K562 (cell line): Measurements from ENCODE around the gene POLR1D. TPM values are rescaled to one million over a fixed set of nuclear protein-coding genes. Genes with fewer than 3 reads are reported as not detected.

ENCODE experiments used
- ATAC-seq: fragments of 200-7000 bp; cut with Tn5 transposase; 3 replicates; pipeline ENCODE4 v1.9.1; 2020; ENCODE audit warnings: moderate library complexity
- BruUV-seq: library from RNA; stranded (reverse); fragments of 400-500 nt; replicated peaks from 2 replicates; lab custom pipeline; 2021; lab: Mats Ljungman, UMichigan
- CTCF ChIA-PET: fragments of 300-600 bp; formaldehyde crosslinking; extraction: SDS; loops from one replicate; lab custom pipeline; 2021; ENCODE audit warnings: low intra/inter-chr PET ratio; lab: Yijun Ruan, JAX
- POLR2A ChIA-PET: fragments of 300-600, 350-650 bp; sonication (Branson Sonifier 250); formaldehyde crosslinking; extraction: SDS; loops from one replicate; lab custom pipeline; 2021; ENCODE audit warnings: antibody characterized with exemption, inconsistent platforms; lab: Yijun Ruan, JAX
- DNase-seq, 4 experiments: peaks; one replicate each; pipeline versions ENCODE4 v3.0.0 to v3.0.0-alpha.2; 2011 to 2018; ENCODE audit warnings: low spot score in 3 of 4, mixed read lengths in 3 of 4; ENCODE audit errors: extremely low read depth in 1 of 4
- FAIRE-seq: peaks from 2 replicates; lab custom pipeline; 2011; peaks lifted over from hg19 to GRCh38; lab: Jason Lieb, UNC
- H2AFZ ChIP-seq: 2 replicates; pipeline ENCODE4 v1.6.0; 2011; ENCODE audit warnings: low read depth, low read length, control low read depth, inconsistent platforms
- H3K27ac ChIP-seq: fragments of 200-600 bp; 3 replicates; pipeline ENCODE4 v1.8.0; 2011; ENCODE audit warnings: low read depth, mild to moderate bottlenecking, control low read depth, inconsistent platforms, low read length, moderate library complexity, mixed read lengths; ENCODE audit errors: extremely low read depth
- H3K27me3 ChIP-seq, 2 experiments: fragments of 300-600 bp in 1 of 2; 2 replicates in 1 of 2; 3 replicates in 1 of 2; pipeline versions ENCODE4 v1.6.0 to v1.8.0; 2011; ENCODE audit warnings: inconsistent platforms in 2 of 2, low read length in 2 of 2, mild to moderate bottlenecking in 1 of 2, mixed read lengths in 1 of 2, moderate library complexity in 1 of 2; ENCODE audit not compliant: control insufficient read depth in 2 of 2, insufficient read depth in 2 of 2
- H3K36me3 ChIP-seq: fragments of 300-600 bp; 3 replicates; pipeline ENCODE4 v1.8.0; 2011; ENCODE audit warnings: mild to moderate bottlenecking, low read length, inconsistent platforms; ENCODE audit not compliant: control insufficient read depth, insufficient read depth
- H3K4me1 ChIP-seq, 2 experiments: fragments of 200-600 bp in 1 of 2; replicated peaks in 1 of 2; 2 replicates in 1 of 2; 3 replicates in 1 of 2; pipeline versions ENCODE4 v1.5.1 to v1.8.0; 2011; ENCODE audit warnings: inconsistent platforms in 2 of 2, low read length in 2 of 2, mild to moderate bottlenecking in 1 of 2, mixed read lengths in 1 of 2, moderate library complexity in 1 of 2; ENCODE audit not compliant: control insufficient read depth in 2 of 2, insufficient read depth in 2 of 2
- H3K4me2 ChIP-seq: 2 replicates; pipeline ENCODE4 v1.6.1; 2011; ENCODE audit warnings: low read length, control low read depth, inconsistent platforms, mixed read lengths; ENCODE audit not compliant: insufficient read depth
- H3K4me3 ChIP-seq: fragments of 200-600 bp; sonication (generic), shearing (Covaris generic); 2 replicates; pipeline ENCODE4 v1.5.1; 2016; ENCODE audit warnings: control low read depth, inconsistent platforms
- H3K79me2 ChIP-seq: fragments of 200-600 bp; 3 replicates; pipeline ENCODE4 v1.8.0; 2011; ENCODE audit warnings: low read length, inconsistent platforms; ENCODE audit not compliant: control insufficient read depth, insufficient read depth
- H3K9ac ChIP-seq, 2 experiments: 2 replicates each; pipeline versions ENCODE4 v1.6.0 to v1.6.1; 2011; ENCODE audit warnings: low read depth in 2 of 2, low read length in 2 of 2, control low read depth in 1 of 2, inconsistent platforms in 1 of 2, mild to moderate bottlenecking in 1 of 2, mixed read lengths in 1 of 2; ENCODE audit not compliant: insufficient read depth in 1 of 2
- H3K9me1 ChIP-seq: one replicate; pipeline ENCODE4 v1.6.0; 2011; ENCODE audit warnings: inconsistent platforms, mild to moderate bottlenecking, low read length, moderate library complexity; ENCODE audit not compliant: control insufficient read depth, insufficient read depth
- H3K9me3 ChIP-seq: replicated peaks from 2 replicates; pipeline ENCODE4 v1.5.1; 2011; ENCODE audit warnings: low read depth, low read length, inconsistent platforms; ENCODE audit not compliant: control insufficient read depth, insufficient read depth
- H4K20me1 ChIP-seq: replicated peaks from 2 replicates; pipeline ENCODE4 v1.6.1; 2011; ENCODE audit warnings: low read length, inconsistent platforms, mixed read lengths; ENCODE audit not compliant: control insufficient read depth, insufficient read depth
- FOSL1 ChIP-seq: fragments of 200-800 bp; sonication (Bioruptor generic); conservative IDR thresholded peaks from 2 replicates; pipeline ENCODE4 v1.6.1; 2016; ENCODE audit warnings: missing genetic modification characterization, missing compliant biosample characterization
- POLR2B ChIP-seq: fragments of 450-650 bp; IDR thresholded peaks from 2 replicates; pipeline ENCODE4 v1.6.1; 2018; ENCODE audit warnings: low read depth; ENCODE audit not compliant: partially characterized antibody
- SLC30A9 ChIP-seq: fragments of 250-450 bp; sonication (Bioruptor Pico); IDR thresholded peaks from 2 replicates; pipeline ENCODE4 v1.8.0; 2022; ENCODE audit warnings: mild to moderate bottlenecking, moderate library complexity
- TEAD4 ChIP-seq, 2 experiments: sonication (generic) in 1 of 2; formaldehyde crosslinking in 1 of 2; IDR thresholded peaks; 2 replicates each; pipeline versions ENCODE4 v1.6.1 to v1.8.0; 2012 to 2022; ENCODE audit warnings: borderline replicate concordance in 1 of 2, inconsistent platforms in 1 of 2, low read length in 1 of 2, mild to moderate bottlenecking in 1 of 2, missing genetic modification reagents in 1 of 2
- ZNF12 ChIP-seq: sonication (generic); formaldehyde crosslinking; IDR thresholded peaks from 2 replicates; pipeline ENCODE4 v1.4.0; 2020; ENCODE audit warnings: mild to moderate bottlenecking, missing genetic modification reagents
- WGBS: fragments of 100-300 bp; shearing (Covaris generic); methylation state at CpG from one replicate; pipeline ENCODE4 v1.1.6; 2016; ENCODE audit warnings: low coverage, mixed read lengths; ENCODE audit not compliant: insufficient coverage; ENCODE audit errors: missing lambda C conversion rate; 5-methylcytosine and 5-hydroxymethylcytosine counted together
- in situ Hi-C: fragments of 300-500 bp; cut with MboI; formaldehyde crosslinking; loops from 4 replicates; pipeline ENCODE4 v1.15.0; 2018; ENCODE audit warnings: inconsistent platforms, mixed read lengths
- intact Hi-C: fragments of 100-400 bp; cut with micrococcal nuclease; formaldehyde crosslinking; loops from 2 replicates; pipeline ENCODE4 v1.14.2; 2022
- polyA plus RNA-seq, 8 experiments: library from polyadenylated mRNA; depleted of rRNA in 4 of 8; stranded (reverse) in 5 of 8; unstranded in 3 of 8; fragments of >200 nt; fragmentation: Nextera tagmentation in 2 of 8; fragmentation: Illumina TruSeq in 1 of 8; extraction: Ambion mirVana in 2 of 8; extraction: Trizol in 1 of 8; gene quantifications; 2 replicates each; pipeline versions ENCODE4 v1.2.1 to v1.2.3, GENCODE V29; 2011 to 2014; ENCODE audit warnings: inconsistent platforms in 1 of 8, missing spikeins in 1 of 8
- total RNA-seq, 7 experiments: library from RNA; depleted of rRNA in 6 of 7; stranded (reverse); fragments of >200 nt in 6 of 7; fragmentation: Illumina TruSeq in 2 of 7; extraction: Trizol in 2 of 7; gene quantifications; 2 replicates each; pipeline versions ENCODE4 v1.2.1 to v1.2.3, GENCODE V29; 2011 to 2021; ENCODE audit warnings: low replicate concordance in 1 of 7
- TF ChIP-seq, protein P1 (sequence below): fragments of 200-800 bp; sonication (Bioruptor generic); IDR thresholded peaks from 2 replicates; pipeline ENCODE4 v1.6.1; 2017; ENCODE audit warnings: missing genetic modification characterization, missing compliant biosample characterization

The POLR1D gene
- total and polyA plus RNA-seq, 9 of the 15 experiments (the other 6 are each of a cell fraction or from before 2014, with no cell fraction given) = 107 to 188 (median 145) TPM

DNA sequence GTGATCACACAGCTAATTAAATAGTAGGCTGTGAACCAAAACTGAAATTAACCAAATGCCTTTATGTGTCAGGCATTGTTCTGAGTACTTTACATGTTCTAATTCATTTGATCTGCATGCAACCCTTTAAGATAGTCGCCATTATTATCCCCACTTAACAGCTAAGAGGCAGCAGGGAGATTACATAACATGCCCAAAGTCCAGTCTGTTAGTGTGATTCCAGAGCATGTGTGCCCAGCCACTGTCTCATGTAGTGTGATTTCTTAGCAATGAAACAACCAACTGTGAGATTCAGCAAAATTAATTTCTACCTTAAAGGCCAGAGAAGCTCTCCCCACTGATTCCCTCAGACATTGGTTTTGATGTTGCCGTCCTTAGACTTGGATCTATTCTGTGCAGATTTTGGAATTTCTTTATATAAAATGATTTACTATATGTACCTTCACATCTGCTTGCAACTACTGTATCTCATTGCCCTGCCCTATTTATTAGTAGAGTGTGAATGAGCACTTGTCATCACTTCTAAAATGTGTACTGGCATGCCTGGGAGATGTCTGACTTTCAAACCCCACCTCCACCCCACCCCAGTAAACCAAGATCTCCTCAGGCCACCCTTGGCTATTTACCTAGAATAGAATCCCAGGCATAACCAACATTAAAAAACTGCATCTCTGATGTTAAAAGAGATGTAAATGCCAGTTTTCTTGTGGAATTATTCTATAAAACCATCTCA is 41.2 kb downstream of the POLR1D start:
- WGBS = 80% methylated on average over 2 of the region's 2 CpGs
- TF ChIP-seq FOSL1 (tag) (no peak), SLC30A9 (CRISPR knock-in tag) (no peak), POLR2B (no peak), ZNF12 (CRISPR knock-in tag) (no peak)
- TF ChIP-seq, all 486 proteins: peak for 0
- no peaks in the 10 kb centered on the region for H3K9me3 ChIP-seq
- peaks cover 4% of the 10 kb centered on the region in 2 experiments; a peak in 4 of 5 replicates for H3K4me1 ChIP-seq
- ATAC-seq = no peak
- no peaks in the 10 kb centered on the region for H3K9me1 ChIP-seq
- H3K27me3 ChIP-seq = no peaks in the 10 kb centered on the region
- peaks cover 3% of the 10 kb centered on the region; the same call in 1 of the 3 replicates for H3K36me3 ChIP-seq
- CTCF ChIA-PET = no interaction called here
- H3K27ac ChIP-seq = no peak overlapping the region
- no peak for FAIRE-seq
- BruUV-seq = no TSS peak
- no peaks in the 10 kb centered on the region for H3K79me2 ChIP-seq
- DNase-seq = no peak
- in situ Hi-C loops = no loop called here
- POLR2A ChIA-PET = no interaction called here
- no peak overlapping the region for H3K9ac ChIP-seq
- intact Hi-C loops = no loop called here
- no peak overlapping the region for H2AFZ ChIP-seq
- no peak overlapping the region for H3K4me2 ChIP-seq
- H3K4me3 ChIP-seq = no peak overlapping the region
- no peaks in the 10 kb centered on the region; the same call in 1 of the 2 replicates for H4K20me1 ChIP-seq

DNA sequence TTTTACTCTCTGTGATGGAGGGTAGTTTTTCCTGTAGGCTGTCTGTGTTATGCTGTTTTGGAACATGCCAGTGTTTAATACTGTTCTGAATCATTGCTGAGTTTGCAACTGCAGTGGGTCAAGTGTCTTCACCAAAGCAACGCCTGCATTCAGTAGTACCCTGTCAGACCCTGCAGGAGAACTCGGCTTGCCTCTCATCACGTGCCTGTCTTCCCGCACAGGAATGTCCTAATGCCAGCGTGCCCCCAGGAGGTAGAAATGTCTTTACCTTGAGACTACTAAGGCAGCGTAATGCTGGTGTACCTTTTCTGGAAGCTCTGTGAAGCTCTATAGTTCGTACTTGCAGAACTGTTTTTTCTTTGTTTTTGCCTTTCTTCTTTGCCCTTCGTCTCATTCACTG is 42.3 kb downstream of the POLR1D start:
- H3K27me3 ChIP-seq = no peaks in the 10 kb centered on the region
- POLR2A ChIA-PET = no interaction called here
- ATAC-seq = no peak
- 89% methylated on average over 8 of the region's 8 CpGs for WGBS
- FAIRE-seq = no peak
- TF ChIP-seq, protein P1, sequence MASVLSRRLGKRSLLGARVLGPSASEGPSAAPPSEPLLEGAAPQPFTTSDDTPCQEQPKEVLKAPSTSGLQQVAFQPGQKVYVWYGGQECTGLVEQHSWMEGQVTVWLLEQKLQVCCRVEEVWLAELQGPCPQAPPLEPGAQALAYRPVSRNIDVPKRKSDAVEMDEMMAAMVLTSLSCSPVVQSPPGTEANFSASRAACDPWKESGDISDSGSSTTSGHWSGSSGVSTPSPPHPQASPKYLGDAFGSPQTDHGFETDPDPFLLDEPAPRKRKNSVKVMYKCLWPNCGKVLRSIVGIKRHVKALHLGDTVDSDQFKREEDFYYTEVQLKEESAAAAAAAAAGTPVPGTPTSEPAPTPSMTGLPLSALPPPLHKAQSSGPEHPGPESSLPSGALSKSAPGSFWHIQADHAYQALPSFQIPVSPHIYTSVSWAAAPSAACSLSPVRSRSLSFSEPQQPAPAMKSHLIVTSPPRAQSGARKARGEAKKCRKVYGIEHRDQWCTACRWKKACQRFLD (CRISPR knock-in tag) = no peak
- TF ChIP-seq TEAD4 (IDR thresholded peaks at IDR 0.05; ENCODE audit: low read length) = no peak
- TF ChIP-seq TEAD4 (CRISPR knock-in tag; IDR thresholded peaks at IDR 0.05; ENCODE audit: borderline replicate concordance) = no peak
- TF ChIP-seq, all 486 proteins: peak for 0
- Histone ChIP-seq H3K9me3 (no peaks in the 10 kb centered on the region), H3K79me2 (no peaks in the 10 kb centered on the region), H4K20me1 (no peaks in the 10 kb centered on the region; the same call in 1 of the 2 replicates), H3K36me3 (peaks cover 3% of the 10 kb centered on the region; the same call in 1 of the 3 replicates), H3K9ac (no peak overlapping the region), H3K4me3 (no peak overlapping the region), H3K27ac (no peak overlapping the region), H3K4me1 (peaks cover 4 to 10% of the 10 kb centered on the region in 2 experiments; a peak in 4 of 5 replicates), H3K4me2 (no peak overlapping the region), H2AFZ (no peak overlapping the region), H3K9me1 (no peaks in the 10 kb centered on the region)
- BruUV-seq = no TSS peak
- DNase-seq = no peak
- CTCF ChIA-PET = no interaction called here
- in situ Hi-C loops = no loop called here
- intact Hi-C loops = no loop called here
